Measurements from ENCODE around the gene DIP2C.
A peak's percentile ranks its signal among the peaks of the same experiment; 100 is the strongest.
"Not testable (repeated sequence)": the region's sequence is repeated elsewhere in the genome, so short reads cannot be mapped to it uniquely, and the experiment has no call there.

Gene DIP2C

GRCh38 chr10:317271-317769 lies 372.1 kb downstream of the DIP2C start:
- peak; percentile 20 for DNase-seq

GRCh38 chr10:316390-316789 lies 373.1 kb downstream of the DIP2C start:
- DNase-seq: no peak

- no peak for DNase-seq
These were observed 374.6 kb downstream of the DIP2C start for GRCh38 chr10:314871-315270.

- no peak for DNase-seq
These were observed 375.1 kb downstream of the DIP2C start for GRCh38 chr10:314381-314780.

GRCh38 chr10:311901-312665 lies 377.4 kb downstream of the DIP2C start:
- DNase-seq: no peak

- no peak for DNase-seq
These were observed 378.4 kb downstream of the DIP2C start for GRCh38 chr10:310976-311639.

GRCh38 chr10:310371-310770 lies 379.1 kb downstream of the DIP2C start:
- no peak for DNase-seq

- no peak for DNase-seq
These were observed 380.8 kb downstream of the DIP2C start for GRCh38 chr10:308572-309085.

GRCh38 chr10:308101-308500 lies 381.4 kb downstream of the DIP2C start:
- DNase-seq: no peak

GRCh38 chr10:307659-308058 lies 381.8 kb downstream of the DIP2C start:
- DNase-seq: no peak

GRCh38 chr10:306675-307185 lies 382.7 kb downstream of the DIP2C start:
- DNase-seq: peak; percentile 55

- DNase-seq: no peak
These were observed 383.3 kb downstream of the DIP2C start for GRCh38 chr10:306007-306674.

- no peak for DNase-seq
These were observed 384.4 kb downstream of the DIP2C start for GRCh38 chr10:305034-305433.

GRCh38 chr10:301536-301935 lies 387.9 kb downstream of the DIP2C start:
- no peak for DNase-seq

- DNase-seq: not testable (repeated sequence)
These were observed 388.9 kb downstream of the DIP2C start for GRCh38 chr10:300580-300979.

- DNase-seq: no peak
These were observed 389.5 kb downstream of the DIP2C start for GRCh38 chr10:299969-300368.

GRCh38 chr10:299512-299911 lies 390.0 kb downstream of the DIP2C start:
- no peak for DNase-seq

GRCh38 chr10:298033-298432 lies 391.4 kb downstream of the DIP2C start:
- DNase-seq: no peak

- DNase-seq: no peak
These were observed 391.9 kb downstream of the DIP2C start for GRCh38 chr10:297567-297966.

GRCh38 chr10:293636-294035 lies 395.8 kb downstream of the DIP2C start:
- DNase-seq: no peak

GRCh38 chr10:290026-290725 lies 399.3 kb downstream of the DIP2C start:
- no peak for DNase-seq

GRCh38 chr10:289581-289980 lies 399.9 kb downstream of the DIP2C start:
- no peak for DNase-seq
